Activated CD4-positive, CD25-positive, alpha-beta regulatory T cell treated with anti-CD3 and anti-CD28 coated beads, Interleukin-2, amount 50 U/mL, for 72 hours (primary cell): Measurements from ENCODE around the gene SH3BP1.
"Not testable (repeated sequence)": the region's sequence is repeated elsewhere in the genome, so short reads cannot be mapped to it uniquely, and the experiment has no call there.

Experiments
- DNase-seq: peaks from one replicate; pipeline ENCODE4 v3.0.0; 2021

Gene SH3BP1, protein sequence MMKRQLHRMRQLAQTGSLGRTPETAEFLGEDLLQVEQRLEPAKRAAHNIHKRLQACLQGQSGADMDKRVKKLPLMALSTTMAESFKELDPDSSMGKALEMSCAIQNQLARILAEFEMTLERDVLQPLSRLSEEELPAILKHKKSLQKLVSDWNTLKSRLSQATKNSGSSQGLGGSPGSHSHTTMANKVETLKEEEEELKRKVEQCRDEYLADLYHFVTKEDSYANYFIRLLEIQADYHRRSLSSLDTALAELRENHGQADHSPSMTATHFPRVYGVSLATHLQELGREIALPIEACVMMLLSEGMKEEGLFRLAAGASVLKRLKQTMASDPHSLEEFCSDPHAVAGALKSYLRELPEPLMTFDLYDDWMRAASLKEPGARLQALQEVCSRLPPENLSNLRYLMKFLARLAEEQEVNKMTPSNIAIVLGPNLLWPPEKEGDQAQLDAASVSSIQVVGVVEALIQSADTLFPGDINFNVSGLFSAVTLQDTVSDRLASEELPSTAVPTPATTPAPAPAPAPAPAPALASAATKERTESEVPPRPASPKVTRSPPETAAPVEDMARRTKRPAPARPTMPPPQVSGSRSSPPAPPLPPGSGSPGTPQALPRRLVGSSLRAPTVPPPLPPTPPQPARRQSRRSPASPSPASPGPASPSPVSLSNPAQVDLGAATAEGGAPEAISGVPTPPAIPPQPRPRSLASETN

DNA sequence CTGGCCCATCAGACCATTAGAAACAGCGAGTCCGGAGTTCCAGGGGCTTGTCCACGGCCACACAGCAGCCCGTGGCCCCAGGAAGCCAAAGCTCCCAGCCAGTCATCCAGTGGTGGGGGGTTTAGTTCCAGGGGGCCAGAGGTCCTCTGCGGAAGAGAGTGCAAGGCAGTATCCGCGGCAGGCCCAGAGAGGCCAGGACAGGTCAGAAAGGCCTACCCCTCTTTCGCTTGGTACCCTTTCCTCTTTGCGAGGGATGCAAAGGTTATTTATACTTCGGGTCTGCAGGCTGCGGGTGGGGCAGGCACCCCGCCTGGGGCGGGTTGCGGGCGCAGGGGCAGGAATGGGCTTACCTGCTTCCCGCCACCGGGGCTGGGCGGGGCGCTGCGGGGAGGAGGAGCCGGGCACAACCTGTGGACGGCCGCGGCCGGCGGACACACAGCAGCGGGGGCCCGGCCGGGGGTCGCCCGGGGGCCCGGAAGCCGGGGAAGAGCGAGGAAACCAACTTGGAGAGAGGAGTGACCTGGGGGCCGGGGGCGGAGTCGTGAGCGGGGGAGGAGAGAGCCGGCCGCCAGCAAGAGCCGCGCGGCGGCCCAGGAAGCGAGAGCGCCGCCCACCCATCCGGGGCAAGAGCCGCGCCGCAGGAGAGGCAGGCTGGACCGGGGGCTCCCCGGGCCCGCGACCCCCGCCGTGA is at the start of gene SH3BP1:
Gene SH3BP1, plus strand, starts transcription at position 600 of the 691 bp plus-strand sequence. CDS start 119 bp downstream, outside the sequence.
- peak; percentile 69 for DNase-seq

- DNase-seq, result not testable (repeated sequence)
Observed at GRCh38 chr22:37591081-37591480, 48.4 kb upstream of the SH3BP1 start.

DNA sequence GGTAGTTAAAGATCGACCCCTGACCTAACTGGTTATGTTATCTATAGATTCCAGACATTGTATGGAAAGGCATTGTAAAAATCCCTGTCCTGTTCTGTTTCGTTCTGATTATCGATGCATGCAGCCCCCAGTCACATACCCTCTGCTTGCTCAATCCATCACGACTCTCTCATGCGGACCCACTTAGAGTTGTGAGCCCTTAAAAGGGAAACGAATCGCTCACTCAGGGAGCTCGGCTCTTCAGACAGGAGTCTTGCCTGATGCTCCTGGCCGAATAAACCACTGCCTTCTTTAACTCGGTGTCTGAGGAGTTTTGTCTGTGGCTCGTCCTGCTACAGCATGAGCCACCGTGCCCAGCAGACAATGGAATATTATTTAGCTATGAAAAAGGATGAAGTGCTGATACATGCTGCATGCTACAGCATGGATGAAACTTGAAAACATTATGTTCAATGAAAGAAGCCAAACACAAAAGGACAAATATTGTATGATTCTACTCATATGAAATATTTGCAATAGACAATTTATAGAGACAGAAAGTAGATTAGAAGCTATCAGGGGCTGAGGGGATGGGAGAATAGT is 47.6 kb upstream of the SH3BP1 start:
- no peak for DNase-seq

- DNase-seq, result no peak
Observed at GRCh38 chr22:37594237-37594636, 45.2 kb upstream of the SH3BP1 start.

DNA sequence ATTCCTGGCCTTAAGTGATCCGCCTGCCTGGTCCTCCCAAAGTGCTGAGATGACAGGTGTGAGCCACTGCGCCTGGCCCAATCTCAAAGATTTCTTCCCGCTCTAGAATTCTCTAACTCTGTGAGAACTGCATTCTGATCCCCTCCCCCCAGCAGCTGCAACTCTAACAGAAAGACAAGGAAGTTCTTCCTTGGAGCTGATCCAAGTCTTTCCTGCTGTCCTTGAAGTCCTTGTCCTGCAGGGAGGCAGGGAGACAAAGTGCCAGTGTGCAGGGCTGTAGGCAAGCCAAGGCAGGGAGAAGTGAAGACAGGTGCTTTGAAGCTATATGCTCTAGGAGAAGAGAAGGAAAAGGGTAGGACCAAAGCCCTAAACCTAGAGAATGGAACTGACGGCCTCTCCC is 40.3 kb upstream of the SH3BP1 start:
- no peak for DNase-seq

- DNase-seq, result no peak
Observed at GRCh38 chr22:37601203-37601539, 38.3 kb upstream of the SH3BP1 start.

GRCh38 chr22:37601540-37602442 is 37.7 kb upstream of the SH3BP1 start:
- DNase-seq, result no peak

DNA sequence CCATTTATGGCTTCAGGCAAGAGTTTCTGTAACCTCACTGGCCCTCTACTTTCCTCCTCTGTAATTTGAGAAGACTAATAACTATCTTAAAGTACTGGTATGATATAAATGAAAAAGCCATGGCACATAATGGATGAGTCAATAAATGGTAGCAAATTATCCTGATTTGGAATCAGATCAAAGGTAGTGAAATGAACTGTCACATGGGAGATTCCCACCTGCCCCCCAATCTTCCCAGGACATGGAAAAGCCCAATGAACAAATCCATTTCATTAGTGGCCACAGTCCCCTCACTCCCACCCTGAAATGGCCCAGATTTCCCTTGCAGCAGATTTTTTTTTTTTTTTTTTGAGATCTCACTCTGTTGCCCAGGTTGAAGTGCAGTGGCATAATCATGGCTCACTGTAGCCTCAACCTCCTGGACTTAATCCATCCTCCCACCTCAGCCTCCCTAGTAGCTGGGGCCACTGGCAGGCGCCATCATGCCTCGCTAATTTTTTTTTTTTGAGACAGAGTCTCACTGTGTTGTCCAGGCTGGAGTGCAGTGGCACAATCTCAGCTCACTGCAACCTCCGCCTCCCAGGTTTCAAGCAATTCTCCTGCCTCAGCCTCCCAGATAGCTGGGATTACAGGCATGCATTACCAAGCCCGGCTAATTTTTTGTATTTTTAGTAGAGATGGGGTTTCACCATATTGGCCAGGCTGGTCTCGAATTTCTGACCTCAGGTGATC is 36.8 kb upstream of the SH3BP1 start:
- DNase-seq, result not testable (repeated sequence)

- DNase-seq, result no peak
Observed at GRCh38 chr22:37604074-37604473, 35.4 kb upstream of the SH3BP1 start.

GRCh38 chr22:37604875-37605274 is 34.6 kb upstream of the SH3BP1 start:
- no peak for DNase-seq

GRCh38 chr22:37607010-37607934 is 32.2 kb upstream of the SH3BP1 start:
- DNase-seq, result peak; percentile 95

- DNase-seq, result no peak
Observed at GRCh38 chr22:37607935-37608476, 31.5 kb upstream of the SH3BP1 start.

GRCh38 chr22:37608477-37609239 is 30.8 kb upstream of the SH3BP1 start, which contains the start of gene GGA1:
GGA1 (plus strand) TSS chr22:37608834; CDS start chr22:37608861, 27 bp downstream.
- DNase-seq, result peak; percentile 93

DNA sequence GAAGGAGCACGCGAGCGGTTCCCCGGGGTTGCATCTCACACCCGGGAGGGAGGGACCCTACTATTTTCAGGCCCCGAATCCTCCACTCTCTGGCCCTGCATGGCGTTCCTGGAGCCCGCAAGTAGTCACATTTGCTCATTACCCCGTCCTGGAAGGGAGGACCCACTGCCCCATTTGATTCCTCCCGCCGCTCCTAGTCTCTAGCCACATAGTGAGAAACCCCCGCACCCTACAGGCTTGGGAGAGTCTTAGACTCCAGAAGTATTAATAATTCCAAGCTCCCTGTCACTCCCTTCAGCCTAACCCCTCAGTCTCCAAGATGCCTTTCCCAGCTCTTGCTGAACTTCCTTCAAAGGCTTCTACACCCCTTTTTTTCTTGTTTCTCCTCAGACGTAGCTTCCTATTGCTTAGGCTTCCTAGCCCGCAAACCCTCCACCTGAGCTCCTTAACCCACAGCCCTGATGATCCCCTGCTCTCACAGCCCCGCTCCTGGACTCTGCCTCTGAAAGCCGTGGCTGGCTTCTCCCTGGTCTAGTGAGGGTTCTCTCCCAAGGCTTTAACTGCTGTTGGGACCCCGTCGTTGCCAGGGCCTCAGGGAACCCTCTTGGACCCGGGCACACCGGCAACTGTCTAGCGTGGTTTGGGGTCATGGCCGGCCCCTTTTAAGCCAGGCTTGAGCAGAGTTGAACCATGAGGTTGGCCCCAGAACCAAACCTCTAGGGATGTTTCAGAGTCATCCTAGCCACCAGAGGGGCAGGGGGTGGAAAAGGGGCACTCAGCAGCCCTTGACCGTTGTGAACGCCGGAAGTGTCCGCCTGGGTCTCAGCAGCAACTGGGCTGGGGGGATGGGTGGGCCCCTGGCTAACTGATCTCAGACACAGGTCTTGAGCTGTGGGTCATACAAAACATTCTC is 30.0 kb upstream of the SH3BP1 start:
- DNase-seq, result no peak

DNA sequence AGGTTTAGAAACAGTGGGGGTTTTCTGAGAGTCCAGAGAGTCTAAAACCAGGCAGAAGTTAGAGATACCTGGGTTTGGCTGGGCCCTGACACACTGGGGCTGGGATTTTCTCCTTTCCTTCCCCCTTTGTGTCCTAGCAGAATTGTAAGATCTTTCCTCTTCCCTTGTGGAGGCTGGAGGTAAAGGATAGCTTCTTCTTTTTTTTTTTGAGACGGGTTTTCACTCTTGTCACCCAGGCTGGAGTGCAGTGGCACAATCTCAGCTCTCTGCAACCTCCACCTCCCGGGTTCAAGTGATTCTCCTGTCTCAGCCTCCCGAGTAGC is 29.4 kb upstream of the SH3BP1 start:
- not testable (repeated sequence) for DNase-seq

GRCh38 chr22:37610480-37611129 is 28.9 kb upstream of the SH3BP1 start:
- DNase-seq, result no peak

GRCh38 chr22:37611207-37611606 is 28.3 kb upstream of the SH3BP1 start:
- DNase-seq, result no peak
